Transverse colon (tissue), 4 donors: ENCODE data around the gene PRPSAP2. TPM values are rescaled to one million over a fixed set of nuclear protein-coding genes. Genes with fewer than 3 reads are reported as not detected.
A peak's percentile ranks its signal among the peaks of the same experiment; 100 is the strongest.
"Not testable (repeated sequence)": the region's sequence is repeated elsewhere in the genome, so short reads cannot be mapped to it uniquely, and the experiment has no call there.

Experiments used
- DNase-seq: peaks from one replicate; pipeline ENCODE4 v3.0.0-alpha.2; 2019
- H3K27ac ChIP-seq, 4 donors: fragments of 200-600 bp; sonication (generic); 2 replicates each; pipeline ENCODE4 v1.5.1; 2016 to 2018; ENCODE audit warnings: inconsistent platforms in 4 of 4
- H3K27me3 ChIP-seq: fragments of 200-600 bp; sonication (generic); 2 replicates; pipeline ENCODE4 v1.5.1; 2017; ENCODE audit warnings: inconsistent platforms
- H3K36me3 ChIP-seq, 4 donors: fragments of 200-600 bp; sonication (generic); 2 replicates each; pipeline ENCODE4 v1.5.1; 2017 to 2019; ENCODE audit warnings: inconsistent platforms in 4 of 4
- H3K4me1 ChIP-seq, 4 donors: fragments of 200-600 bp; sonication (generic); 2 replicates each; pipeline ENCODE4 v1.5.1; 2017 to 2020; ENCODE audit warnings: inconsistent platforms in 4 of 4
- H3K4me3 ChIP-seq, 4 donors: fragments of 200-600 bp; sonication (generic); 1 replicate in 1 of 4; 2 replicates in 3 of 4; pipeline versions ENCODE4 v1.5.1 to v1.6.1; 2017 to 2019; ENCODE audit warnings: inconsistent platforms in 4 of 4
- H3K9me3 ChIP-seq, 2 donors: fragments of 200-600 bp; sonication (generic); 2 replicates each; pipeline ENCODE4 v1.5.1; 2017 to 2019; ENCODE audit warnings: inconsistent platforms in 2 of 2
- CTCF ChIP-seq, 5 experiments: fragments of 200-600 bp in 3 of 5; fragments of 450-650 bp in 2 of 5; sonication (generic) in 3 of 5; IDR thresholded peaks; 1 replicate in 2 of 5; 2 replicates in 3 of 5; pipeline ENCODE4 v1.5.1; 2016 to 2017; ENCODE audit warnings: antibody characterized with exemption in 5 of 5, inconsistent platforms in 3 of 5, mild to moderate bottlenecking in 2 of 5, moderate library complexity in 1 of 5
- EP300 ChIP-seq: sonication (generic); formaldehyde crosslinking; IDR thresholded peaks from one replicate; pipeline ENCODE4 v1.6.1; 2017; ENCODE audit warnings: antibody characterized with exemption, low read depth
- POLR2A ChIP-seq: fragments of 450-650 bp; IDR thresholded peaks from one replicate; pipeline ENCODE4 v1.6.1; 2016; ENCODE audit warnings: antibody characterized with exemption, mild to moderate bottlenecking, moderate library complexity
- POLR2AphosphoS5 ChIP-seq, 3 donors: sonication (generic); formaldehyde crosslinking; IDR thresholded peaks; one replicate each; pipeline ENCODE4 v1.6.1; 2016; ENCODE audit warnings: antibody characterized with exemption in 3 of 3
- WGBS, 2 donors: methylation state at CpG; one replicate each; pipeline ENCODE4 v1.1.5; 2018; ENCODE audit warnings: low coverage in 1 of 2; 5-methylcytosine and 5-hydroxymethylcytosine counted together
- in situ Hi-C, 4 donors: fragments of 200-750 bp; cut with MboI; loops; one replicate each; pipeline versions ENCODE4 v1.15.0 to v1.15.1; 2017; ENCODE audit warnings: low sequenced_read_pairs in 3 of 4, low pct_ligation_motif_present in 1 of 4, low pct_unique_long_range_greater_than_20kb in 1 of 4
- intact Hi-C: fragments of 100-400 bp; cut with DNase I; formaldehyde crosslinking; loops from one replicate; pipeline ENCODE4 v1.15.1; 2023; ENCODE audit warnings: low total_unique reads
- total RNA-seq, 4 donors: library from RNA; depleted of rRNA; stranded (reverse); fragments of >200 nt; gene quantifications; one replicate each; pipeline ENCODE4 v1.1.0, GENCODE V29; 2016

The PRPSAP2 gene
- 10 to 100 TPM; 22.4 to 77.0 (median 27.2) TPM for total RNA-seq

- in situ Hi-C loops (no loop called here), intact Hi-C loops (no loop called here)
- Histone ChIP-seq H3K27me3 (no peaks in the 10 kb centered on the region), H3K4me3 (peak within 1 kb of the TSS; percentile 68 to 100 (median 98)), H3K9me3 (no peaks in the 10 kb centered on the region), H3K36me3 (no peaks in the 10 kb centered on the region), H3K4me1 (peaks cover 9 to 42% (median 23%) of the 10 kb centered on the region in 4 donors), H3K27ac (peak within 1 kb of the TSS; percentile 92 to 99 (median 98))
- 1% methylated on average over 44 of the region's 58 CpGs; no CpG with 5 or more reads in 1 of the 2 donors for WGBS, 2 donors
- no peak for TF ChIP-seq EP300
- TF ChIP-seq CTCF (IDR thresholded peaks at IDR 0.05): peak in 1 of 5 experiments; percentile 19
- peak; percentile 42 for TF ChIP-seq POLR2A
- TF ChIP-seq POLR2AphosphoS5 (IDR thresholded peaks at IDR 0.05): peak; percentile 38 to 73 (median 61)
- peak; percentile 98 for DNase-seq
Observed at GRCh38 chr17:18857864-18858566, at the start of gene PRPSAP2. PRPSAP2 (plus strand) TSS chr17:18858131; CDS start chr17:18865834, 7,703 bp downstream.

GRCh38 chr17:18815924-18816323, 42.0 kb upstream of the PRPSAP2 start:
- WGBS, 2 donors: 53 to 63% methylated on average over 3 of the region's 3 CpGs

GRCh38 chr17:18816489-18817371, 41.2 kb upstream of the PRPSAP2 start:
- H3K27ac ChIP-seq, in situ Hi-C loops, H3K27me3 ChIP-seq, H3K9me3 ChIP-seq, H3K36me3 ChIP-seq, H3K4me3 ChIP-seq, H3K4me1 ChIP-seq, intact Hi-C loops: not testable (repeated sequence)
- 25 to 50% methylated on average over 4 to 9 of the region's 9 CpGs for WGBS, 2 donors
- DNase-seq: peak; percentile 13
- TF ChIP-seq CTCF (IDR thresholded peaks at IDR 0.05): peak; percentile 48 to 68 (median 67)

More at GRCh38 chr17:18815924-18816323, 42.0 kb upstream of the PRPSAP2 start:
- H3K4me1 ChIP-seq, intact Hi-C loops, H3K27ac ChIP-seq, in situ Hi-C loops, H3K36me3 ChIP-seq, H3K4me3 ChIP-seq, DNase-seq, H3K9me3 ChIP-seq, H3K27me3 ChIP-seq: not testable (repeated sequence)

GRCh38 chr17:18821430-18821829, 36.5 kb upstream of the PRPSAP2 start:
- intact Hi-C loops, H3K9me3 ChIP-seq, DNase-seq, H3K4me1 ChIP-seq, H3K27me3 ChIP-seq, H3K27ac ChIP-seq, H3K4me3 ChIP-seq, H3K36me3 ChIP-seq, in situ Hi-C loops: not testable (repeated sequence)
- 74 to 83% methylated on average over 1 to 3 of the region's 3 CpGs for WGBS, 2 donors

- H3K27me3 ChIP-seq, intact Hi-C loops, H3K36me3 ChIP-seq, H3K9me3 ChIP-seq, H3K27ac ChIP-seq, in situ Hi-C loops, H3K4me1 ChIP-seq, H3K4me3 ChIP-seq, DNase-seq: not testable (repeated sequence)
- no CpG with 5 or more reads among the region's 1 CpG for WGBS, 2 donors
Observed at GRCh38 chr17:18827613-18828012, 30.3 kb upstream of the PRPSAP2 start.
